SK-N-SH (cell line): ENCODE results near the gene RARG. TPM values are rescaled to one million over a fixed set of nuclear protein-coding genes. Genes with fewer than 3 reads are reported as not detected.

Experiments used
- CTCF ChIA-PET: fragments of 300-600, 350-600 bp; formaldehyde crosslinking; extraction: SDS; loops from one replicate; lab custom pipeline; 2021; lab: Yijun Ruan, JAX
- POLR2A ChIA-PET: fragments of 350-600 bp; sonication (Branson Sonifier 250); formaldehyde crosslinking; extraction: SDS; loops from one replicate; lab custom pipeline; 2020; ENCODE audit warnings: antibody characterized with exemption, inconsistent platforms; lab: Yijun Ruan, JAX
- DNase-seq: peaks from one replicate; pipeline ENCODE4 v3.0.0; 2012
- H2AFZ ChIP-seq: fragments of 200-600 bp; sonication (generic); 2 replicates; pipeline ENCODE4 v1.8.1; 2016; ENCODE audit warnings: antibody characterized with exemption, mild to moderate bottlenecking, low read depth
- H3F3A ChIP-seq: fragments of 200-600 bp; sonication (generic); replicated peaks from 2 replicates; pipeline ENCODE3; 2016; ENCODE audit warnings: antibody characterized with exemption, mild to moderate bottlenecking; ENCODE audit not compliant: insufficient read depth
- H3K27ac ChIP-seq, 2 experiments: fragments of 200-500 bp in 1 of 2; fragments of 200-600 bp in 1 of 2; sonication (Bioruptor generic) in 1 of 2; sonication (generic), shearing (Covaris generic) in 1 of 2; 2 replicates each; pipeline versions ENCODE4 v1.5.1 to v1.6.1; 2014 to 2016; ENCODE audit warnings: low read depth in 2 of 2, inconsistent platforms in 1 of 2, low read length in 1 of 2, mild to moderate bottlenecking in 1 of 2, mixed read lengths in 1 of 2
- H3K27me3 ChIP-seq: fragments of 200-600 bp; sonication (generic), shearing (Covaris generic); 2 replicates; pipeline ENCODE4 v1.6.1; 2016; ENCODE audit warnings: mixed run types; ENCODE audit not compliant: insufficient read depth
- H3K36me3 ChIP-seq, 2 experiments: fragments of 200-500 bp in 1 of 2; fragments of 200-600 bp in 1 of 2; sonication (Bioruptor generic) in 1 of 2; sonication (generic) in 1 of 2; replicated peaks in 1 of 2; 2 replicates each; pipeline versions ENCODE3 to v1.5.1; 2014 to 2016; ENCODE audit warnings: low read length in 1 of 2, mild to moderate bottlenecking in 1 of 2; ENCODE audit not compliant: insufficient read depth in 2 of 2, control insufficient read depth in 1 of 2
- H3K4me1 ChIP-seq, 2 experiments: fragments of 200-500 bp in 1 of 2; fragments of 200-600 bp in 1 of 2; sonication (Bioruptor generic) in 1 of 2; sonication (generic), shearing (Covaris generic) in 1 of 2; 2 replicates each; pipeline versions ENCODE4 v1.5.1 to v1.6.1; 2014 to 2016; ENCODE audit warnings: low read depth in 1 of 2, low read length in 1 of 2, mixed run types in 1 of 2; ENCODE audit not compliant: insufficient read depth in 2 of 2, control insufficient read depth in 1 of 2
- H3K4me2 ChIP-seq: fragments of 200-600 bp; sonication (generic), shearing (Covaris generic); 2 replicates; pipeline ENCODE4 v1.6.1; 2017; ENCODE audit warnings: mixed run types
- H3K4me3 ChIP-seq, 2 experiments: fragments of 200-500 bp in 1 of 2; fragments of 200-600 bp in 1 of 2; sonication (Bioruptor generic) in 1 of 2; sonication (generic), shearing (Covaris generic) in 1 of 2; 2 replicates each; pipeline versions ENCODE4 v1.5.1 to v1.8.1; 2014 to 2016; ENCODE audit warnings: low read depth in 2 of 2, inconsistent platforms in 1 of 2, low read length in 1 of 2, mild to moderate bottlenecking in 1 of 2, mixed read lengths in 1 of 2, moderate library complexity in 1 of 2
- H3K79me2 ChIP-seq: fragments of 200-600 bp; sonication (generic); 2 replicates; pipeline ENCODE4 v1.8.1; 2017; ENCODE audit warnings: mild to moderate bottlenecking; ENCODE audit not compliant: insufficient read depth
- H3K9ac ChIP-seq: fragments of 200-600 bp; sonication (generic); 2 replicates; pipeline ENCODE4 v1.6.1; 2017; ENCODE audit warnings: mixed run types
- H3K9me2 ChIP-seq: fragments of 200-600 bp; sonication (generic); 2 replicates; pipeline ENCODE4 v1.6.1; 2017; ENCODE audit warnings: mixed run types
- H3K9me3 ChIP-seq: fragments of 200-600 bp; sonication (generic); 2 replicates; pipeline ENCODE4 v1.6.1; 2017; ENCODE audit warnings: mixed run types, mild to moderate bottlenecking, moderate library complexity
- H4K20me1 ChIP-seq: fragments of 200-600 bp; sonication (generic); 2 replicates; pipeline ENCODE4 v1.6.1; 2017; ENCODE audit warnings: mild to moderate bottlenecking, mixed run types; ENCODE audit not compliant: insufficient read depth
- CHD2 ChIP-seq: fragments of 150-350 bp; IDR thresholded peaks from 2 replicates; pipeline ENCODE4 v1.6.1; 2018; ENCODE audit warnings: low read length; ENCODE audit not compliant: partially characterized antibody
- EZH2phosphoT487 ChIP-seq: fragments of 200-600 bp; sonication (generic); IDR thresholded peaks from 2 replicates; pipeline ENCODE4 v1.6.1; 2017; ENCODE audit warnings: low read depth, mixed run types, mild to moderate bottlenecking, antibody characterized with exemption, moderate library complexity, borderline replicate concordance
- FOSL2 ChIP-seq: IDR thresholded peaks from 2 replicates; pipeline ENCODE4 v1.4.0; 2012; ENCODE audit warnings: low read depth, mild to moderate bottlenecking, moderate library complexity, borderline replicate concordance
- GABPA ChIP-seq: IDR thresholded peaks from 2 replicates; pipeline ENCODE4 v1.4.0; 2012; ENCODE audit warnings: low read depth, mild to moderate bottlenecking
- GATA2 ChIP-seq: sonication (generic); formaldehyde crosslinking; IDR thresholded peaks from 2 replicates; pipeline ENCODE4 v1.5.0; 2020; ENCODE audit warnings: mild to moderate bottlenecking, missing genetic modification reagents
- JUND ChIP-seq: IDR thresholded peaks from 2 replicates; pipeline ENCODE4 v1.4.0; 2012
- MEF2A ChIP-seq: IDR thresholded peaks from 2 replicates; pipeline ENCODE4 v1.4.0; 2012; ENCODE audit warnings: low read depth, borderline replicate concordance
- NFIC ChIP-seq: IDR thresholded peaks from 2 replicates; pipeline ENCODE4 v1.4.0; 2012; ENCODE audit warnings: borderline replicate concordance
- NRF1 ChIP-seq: IDR thresholded peaks from 2 replicates; pipeline ENCODE4 v1.6.1; 2012; ENCODE audit warnings: low read depth, mild to moderate bottlenecking, low read length
- POLR2AphosphoS5 ChIP-seq: IDR thresholded peaks from 2 replicates; pipeline ENCODE4 v1.6.1; 2012; ENCODE audit warnings: low read depth, low read length
- RCOR1 ChIP-seq: fragments of 150-350 bp; IDR thresholded peaks from 2 replicates; pipeline ENCODE4 v1.6.1; 2017; ENCODE audit warnings: antibody characterized with exemption, low read length
- YY1 ChIP-seq: IDR thresholded peaks from 2 replicates; pipeline ENCODE4 v1.4.0; 2012; ENCODE audit warnings: low read depth, mild to moderate bottlenecking
- WGBS: methylation state at CpG from one replicate; pipeline ENCODE4 v1.1.6; 2017; ENCODE audit warnings: low lambda C conversion rate; 5-methylcytosine and 5-hydroxymethylcytosine counted together
- polyA plus RNA-seq, 3 experiments: library from polyadenylated mRNA; depleted of rRNA; stranded (reverse); fragments of >200 nt; gene quantifications; 2 replicates each; pipeline ENCODE4 v1.2.3, GENCODE V29; 2012
- TF ChIP-seq, protein P1 (sequence below): IDR thresholded peaks from 2 replicates; pipeline ENCODE4; 2012
- TF ChIP-seq, protein P2 (sequence below): fragments of 200-600 bp; sonication (generic); IDR thresholded peaks from 2 replicates; pipeline ENCODE4 v1.6.1; 2017; ENCODE audit warnings: antibody characterized with exemption, mild to moderate bottlenecking, moderate library complexity
- TF ChIP-seq, protein P3 (sequence below): IDR thresholded peaks from 2 replicates; pipeline ENCODE4 v1.4.0; 2012; ENCODE audit warnings: low read depth, borderline replicate concordance
- TF ChIP-seq, protein P4 (sequence below): IDR thresholded peaks from 2 replicates; pipeline ENCODE4 v1.4.0; 2012; ENCODE audit warnings: low read depth
- TF ChIP-seq, protein P5 (sequence below): IDR thresholded peaks from 2 replicates; pipeline ENCODE4 v1.6.1; 2012; ENCODE audit warnings: mild to moderate bottlenecking, low read depth, low read length, moderate library complexity

Gene RARG
- polyA plus RNA-seq, 1 of the 3 experiments (the other 2 are of a cell fraction) = 36.6 TPM

DNA sequence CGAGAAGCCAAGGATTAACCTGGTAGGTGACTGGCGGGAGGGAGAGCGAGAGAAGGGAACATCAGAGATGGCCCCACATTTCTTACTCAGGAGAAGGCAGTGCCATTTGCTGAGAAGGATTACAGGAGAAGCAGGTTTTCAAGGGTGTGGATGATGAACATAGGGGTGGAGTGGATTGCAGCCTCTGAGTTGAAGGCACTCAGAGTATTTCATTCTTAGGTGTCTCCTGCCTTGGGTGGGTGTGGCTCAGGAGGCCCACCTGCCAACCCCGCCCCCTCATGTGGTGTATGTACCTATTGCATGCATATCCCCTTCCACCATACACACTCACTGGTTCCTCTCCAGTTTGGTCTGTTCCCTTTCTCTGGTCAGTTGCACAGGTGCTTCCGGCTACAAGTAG, 42.4 kb upstream of the RARG start (continued):
- TF ChIP-seq, protein P1, sequence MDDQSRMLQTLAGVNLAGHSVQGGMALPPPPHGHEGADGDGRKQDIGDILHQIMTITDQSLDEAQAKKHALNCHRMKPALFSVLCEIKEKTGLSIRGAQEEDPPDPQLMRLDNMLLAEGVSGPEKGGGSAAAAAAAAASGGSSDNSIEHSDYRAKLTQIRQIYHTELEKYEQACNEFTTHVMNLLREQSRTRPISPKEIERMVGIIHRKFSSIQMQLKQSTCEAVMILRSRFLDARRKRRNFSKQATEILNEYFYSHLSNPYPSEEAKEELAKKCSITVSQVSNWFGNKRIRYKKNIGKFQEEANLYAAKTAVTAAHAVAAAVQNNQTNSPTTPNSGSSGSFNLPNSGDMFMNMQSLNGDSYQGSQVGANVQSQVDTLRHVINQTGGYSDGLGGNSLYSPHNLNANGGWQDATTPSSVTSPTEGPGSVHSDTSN = no peak
- TF ChIP-seq RCOR1 (no peak), CHD2 (no peak), JUND (no peak), NFIC (no peak), FOSL2 (no peak), EZH2phosphoT487 (no peak)
- TF ChIP-seq, protein P2, sequence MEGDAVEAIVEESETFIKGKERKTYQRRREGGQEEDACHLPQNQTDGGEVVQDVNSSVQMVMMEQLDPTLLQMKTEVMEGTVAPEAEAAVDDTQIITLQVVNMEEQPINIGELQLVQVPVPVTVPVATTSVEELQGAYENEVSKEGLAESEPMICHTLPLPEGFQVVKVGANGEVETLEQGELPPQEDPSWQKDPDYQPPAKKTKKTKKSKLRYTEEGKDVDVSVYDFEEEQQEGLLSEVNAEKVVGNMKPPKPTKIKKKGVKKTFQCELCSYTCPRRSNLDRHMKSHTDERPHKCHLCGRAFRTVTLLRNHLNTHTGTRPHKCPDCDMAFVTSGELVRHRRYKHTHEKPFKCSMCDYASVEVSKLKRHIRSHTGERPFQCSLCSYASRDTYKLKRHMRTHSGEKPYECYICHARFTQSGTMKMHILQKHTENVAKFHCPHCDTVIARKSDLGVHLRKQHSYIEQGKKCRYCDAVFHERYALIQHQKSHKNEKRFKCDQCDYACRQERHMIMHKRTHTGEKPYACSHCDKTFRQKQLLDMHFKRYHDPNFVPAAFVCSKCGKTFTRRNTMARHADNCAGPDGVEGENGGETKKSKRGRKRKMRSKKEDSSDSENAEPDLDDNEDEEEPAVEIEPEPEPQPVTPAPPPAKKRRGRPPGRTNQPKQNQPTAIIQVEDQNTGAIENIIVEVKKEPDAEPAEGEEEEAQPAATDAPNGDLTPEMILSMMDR = no peak

DNA sequence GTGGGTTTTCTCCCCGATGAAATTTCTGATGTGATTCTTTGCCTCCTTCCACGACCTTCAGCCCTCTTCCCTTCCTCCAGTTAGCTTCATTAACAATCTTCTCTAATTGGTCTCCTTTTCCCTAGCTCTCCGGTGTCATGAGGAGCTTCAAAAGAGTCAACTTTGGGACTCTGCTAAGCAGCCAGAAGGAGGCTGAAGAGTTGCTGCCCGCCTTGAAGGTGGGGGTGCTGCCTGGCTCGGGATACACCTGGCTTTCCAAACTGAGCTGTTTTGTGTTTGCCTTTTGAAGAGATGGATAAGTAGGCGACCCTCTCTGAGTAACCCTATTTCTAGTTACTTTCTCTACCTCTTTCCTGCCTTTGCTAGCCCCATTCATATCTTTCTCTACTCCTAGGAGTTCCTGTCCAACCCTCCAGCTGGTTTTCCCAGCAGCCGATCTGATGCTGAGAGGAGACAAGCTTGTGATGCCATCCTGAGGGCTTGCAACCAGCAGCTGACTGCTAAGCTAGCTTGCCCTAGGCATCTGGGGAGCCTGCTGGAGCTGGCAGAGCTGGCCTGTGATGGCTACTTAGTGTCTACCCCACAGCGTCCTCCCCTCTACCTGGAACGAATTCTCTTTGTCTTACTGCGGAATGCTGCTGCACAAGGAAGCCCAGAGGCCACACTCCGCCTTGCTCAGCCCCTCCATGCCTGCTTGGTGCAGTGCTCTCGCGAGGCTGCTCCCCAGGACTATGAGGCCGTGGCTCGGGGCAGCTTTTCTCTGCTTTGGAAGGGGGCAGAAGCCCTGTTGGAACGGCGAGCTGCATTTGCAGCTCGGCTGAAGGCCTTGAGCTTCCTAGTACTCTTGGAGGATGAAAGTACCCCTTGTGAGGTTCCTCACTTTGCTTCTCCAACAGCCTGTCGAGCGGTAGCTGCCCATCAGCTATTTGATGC, 36.9 kb upstream of the RARG start:
- Histone ChIP-seq H3F3A (no peaks in the 10 kb centered on the region), H3K4me2 (peak overlapping the region; percentile 95), H3K4me3 (peak overlapping the region; percentile 76), H3K9me2 (no peaks in the 10 kb centered on the region), H3K4me1 (peaks cover 5 to 21% of the 10 kb centered on the region in 2 experiments; a peak in 2 of 4 replicates), H3K27ac (0 out of 4 replicates have a peak overlapping the region, but pooled peaks of 1 of the 2 experiments have one; percentile 5), H2AFZ (peak overlapping the region; percentile 90), H3K36me3 (peaks cover 0 to under 1% of the 10 kb centered on the region in 2 experiments), H3K27me3 (no peaks in the 10 kb centered on the region), H3K79me2 (peaks cover 48% of the 10 kb centered on the region), H4K20me1 (no peaks in the 10 kb centered on the region), H3K9ac (peak overlapping the region; percentile 74), H3K9me3 (no peaks in the 10 kb centered on the region)
- ChIA-PET POLR2A (interaction anchor here (1.0 to 1.2 kb wide), 3 partner anchors 17 to 88 kb away, joined by 3 to 4 read pairs (median 3); partner anchors contain the start of genes CSAD and PFDN5), CTCF (interaction anchor here (0.6 to 14.0 kb wide), 19 partner anchors 10 to 203 kb away, joined by 3 to 223 read pairs (median 6); partner anchors contain the start of gene AAAS)
- 61% methylated on average over 20 of the region's 20 CpGs for WGBS
- peak; percentile 39 for DNase-seq
- TF ChIP-seq MEF2A (no peak), EZH2phosphoT487 (no peak), YY1 (no peak), POLR2AphosphoS5 (no peak), NFIC (no peak), GABPA (no peak), GATA2 (no peak), NRF1 (no peak)
- TF ChIP-seq, protein P3, sequence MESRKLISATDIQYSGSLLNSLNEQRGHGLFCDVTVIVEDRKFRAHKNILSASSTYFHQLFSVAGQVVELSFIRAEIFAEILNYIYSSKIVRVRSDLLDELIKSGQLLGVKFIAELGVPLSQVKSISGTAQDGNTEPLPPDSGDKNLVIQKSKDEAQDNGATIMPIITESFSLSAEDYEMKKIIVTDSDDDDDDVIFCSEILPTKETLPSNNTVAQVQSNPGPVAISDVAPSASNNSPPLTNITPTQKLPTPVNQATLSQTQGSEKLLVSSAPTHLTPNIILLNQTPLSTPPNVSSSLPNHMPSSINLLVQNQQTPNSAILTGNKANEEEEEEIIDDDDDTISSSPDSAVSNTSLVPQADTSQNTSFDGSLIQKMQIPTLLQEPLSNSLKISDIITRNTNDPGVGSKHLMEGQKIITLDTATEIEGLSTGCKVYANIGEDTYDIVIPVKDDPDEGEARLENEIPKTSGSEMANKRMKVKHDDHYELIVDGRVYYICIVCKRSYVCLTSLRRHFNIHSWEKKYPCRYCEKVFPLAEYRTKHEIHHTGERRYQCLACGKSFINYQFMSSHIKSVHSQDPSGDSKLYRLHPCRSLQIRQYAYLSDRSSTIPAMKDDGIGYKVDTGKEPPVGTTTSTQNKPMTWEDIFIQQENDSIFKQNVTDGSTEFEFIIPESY = no peak
- TF ChIP-seq, protein P4, sequence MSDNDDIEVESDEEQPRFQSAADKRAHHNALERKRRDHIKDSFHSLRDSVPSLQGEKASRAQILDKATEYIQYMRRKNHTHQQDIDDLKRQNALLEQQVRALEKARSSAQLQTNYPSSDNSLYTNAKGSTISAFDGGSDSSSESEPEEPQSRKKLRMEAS = no peak
- TF ChIP-seq, protein P5, sequence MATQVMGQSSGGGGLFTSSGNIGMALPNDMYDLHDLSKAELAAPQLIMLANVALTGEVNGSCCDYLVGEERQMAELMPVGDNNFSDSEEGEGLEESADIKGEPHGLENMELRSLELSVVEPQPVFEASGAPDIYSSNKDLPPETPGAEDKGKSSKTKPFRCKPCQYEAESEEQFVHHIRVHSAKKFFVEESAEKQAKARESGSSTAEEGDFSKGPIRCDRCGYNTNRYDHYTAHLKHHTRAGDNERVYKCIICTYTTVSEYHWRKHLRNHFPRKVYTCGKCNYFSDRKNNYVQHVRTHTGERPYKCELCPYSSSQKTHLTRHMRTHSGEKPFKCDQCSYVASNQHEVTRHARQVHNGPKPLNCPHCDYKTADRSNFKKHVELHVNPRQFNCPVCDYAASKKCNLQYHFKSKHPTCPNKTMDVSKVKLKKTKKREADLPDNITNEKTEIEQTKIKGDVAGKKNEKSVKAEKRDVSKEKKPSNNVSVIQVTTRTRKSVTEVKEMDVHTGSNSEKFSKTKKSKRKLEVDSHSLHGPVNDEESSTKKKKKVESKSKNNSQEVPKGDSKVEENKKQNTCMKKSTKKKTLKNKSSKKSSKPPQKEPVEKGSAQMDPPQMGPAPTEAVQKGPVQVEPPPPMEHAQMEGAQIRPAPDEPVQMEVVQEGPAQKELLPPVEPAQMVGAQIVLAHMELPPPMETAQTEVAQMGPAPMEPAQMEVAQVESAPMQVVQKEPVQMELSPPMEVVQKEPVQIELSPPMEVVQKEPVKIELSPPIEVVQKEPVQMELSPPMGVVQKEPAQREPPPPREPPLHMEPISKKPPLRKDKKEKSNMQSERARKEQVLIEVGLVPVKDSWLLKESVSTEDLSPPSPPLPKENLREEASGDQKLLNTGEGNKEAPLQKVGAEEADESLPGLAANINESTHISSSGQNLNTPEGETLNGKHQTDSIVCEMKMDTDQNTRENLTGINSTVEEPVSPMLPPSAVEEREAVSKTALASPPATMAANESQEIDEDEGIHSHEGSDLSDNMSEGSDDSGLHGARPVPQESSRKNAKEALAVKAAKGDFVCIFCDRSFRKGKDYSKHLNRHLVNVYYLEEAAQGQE = no peak
- TF ChIP-seq, protein P2 = no peak
